NCI-H748 treated with DMSO at 0.1 percent for 48 hours (cell line): Measurements from ENCODE around the gene ZNF763.
"Not testable (repeated sequence)": the region's sequence is repeated elsewhere in the genome, so short reads cannot be mapped to it uniquely, and the experiment has no call there.

Source experiments
- DNase-seq: peaks from one replicate; lab custom pipeline; 2025; lab: John Stamatoyannopoulos, UW

Gene ZNF763

DNA sequence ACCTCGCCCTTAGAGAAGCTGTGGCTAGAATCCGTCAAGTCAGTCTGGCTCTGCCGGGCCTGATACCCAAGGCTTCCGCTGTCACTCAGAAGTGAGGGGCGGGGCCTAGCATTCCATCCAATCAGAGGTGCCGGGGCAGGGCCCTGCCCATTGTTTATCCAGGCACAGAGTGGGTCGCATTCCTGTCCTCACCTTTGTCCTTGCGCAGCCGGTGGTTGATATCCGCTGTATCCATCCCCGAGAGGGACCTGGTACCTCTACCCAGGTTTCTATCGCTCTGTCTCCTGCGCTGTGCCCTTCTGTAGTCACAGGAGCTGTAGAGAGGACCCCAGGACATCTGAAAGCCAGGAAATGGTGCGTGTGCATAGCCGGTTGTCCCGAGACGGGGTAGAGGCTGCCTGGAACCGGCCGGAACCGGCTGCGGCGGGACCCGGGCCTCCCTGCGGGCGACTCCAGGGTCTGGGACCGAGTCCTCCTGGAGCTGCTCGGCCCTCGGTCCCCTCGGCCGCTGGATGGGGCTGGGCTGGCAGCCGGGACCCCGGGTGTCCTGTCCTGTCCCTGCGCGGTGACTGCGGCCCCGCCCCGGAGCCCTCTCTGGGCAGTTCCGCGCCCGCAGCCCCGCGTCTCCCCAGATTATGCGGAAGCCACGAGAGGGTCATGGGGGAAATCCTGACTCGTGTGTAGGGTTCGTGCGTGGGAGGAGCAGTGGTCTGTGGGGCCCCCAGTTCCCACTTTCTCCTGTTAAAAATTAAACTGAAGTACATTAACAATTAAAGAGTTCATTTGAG, at the start of gene ZNF763:
TSS of gene ZNF763 (plus strand) at position 183 of the 788 bp plus-strand sequence. CDS start at position 352, 169 bp downstream.
- peak; percentile 52 for DNase-seq

- no peak for DNase-seq
Observed at GRCh38 chr19:11921852-11922495, 42.9 kb upstream of the ZNF763 start.

- peak; percentile 67 for DNase-seq
Observed at GRCh38 chr19:11924886-11925650, 39.8 kb upstream of the ZNF763 start, which contains the start of gene ZNF700. Gene ZNF700 (plus strand): TSS chr19:11925107. CDS start chr19:11925211, 104 bp downstream.

GRCh38 chr19:11925651-11926187, 39.1 kb upstream of the ZNF763 start:
- not testable (repeated sequence) for DNase-seq

GRCh38 chr19:11927227-11927626, 37.6 kb upstream of the ZNF763 start:
- DNase-seq: no peak

GRCh38 chr19:11931051-11931450, 33.8 kb upstream of the ZNF763 start:
- no peak for DNase-seq

DNA sequence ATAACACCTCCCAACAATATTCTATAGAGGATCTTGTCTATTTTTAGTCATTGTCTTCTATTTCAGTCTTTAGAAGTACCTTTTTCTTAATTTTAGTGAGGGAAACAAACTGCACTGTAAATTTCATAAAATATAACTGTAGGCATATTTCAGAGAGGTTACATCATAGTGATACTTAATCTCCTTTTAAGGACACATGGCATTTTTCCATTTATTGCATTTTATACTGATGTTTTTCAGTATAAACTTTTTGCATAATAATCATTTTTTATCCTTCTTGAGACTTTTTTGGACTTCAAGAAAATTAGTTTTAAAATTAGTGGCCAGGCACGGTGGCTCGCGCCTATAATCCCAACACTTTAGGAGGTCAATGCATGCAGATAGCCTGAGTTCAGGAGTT, 33.3 kb upstream of the ZNF763 start:
- no peak for DNase-seq

DNA sequence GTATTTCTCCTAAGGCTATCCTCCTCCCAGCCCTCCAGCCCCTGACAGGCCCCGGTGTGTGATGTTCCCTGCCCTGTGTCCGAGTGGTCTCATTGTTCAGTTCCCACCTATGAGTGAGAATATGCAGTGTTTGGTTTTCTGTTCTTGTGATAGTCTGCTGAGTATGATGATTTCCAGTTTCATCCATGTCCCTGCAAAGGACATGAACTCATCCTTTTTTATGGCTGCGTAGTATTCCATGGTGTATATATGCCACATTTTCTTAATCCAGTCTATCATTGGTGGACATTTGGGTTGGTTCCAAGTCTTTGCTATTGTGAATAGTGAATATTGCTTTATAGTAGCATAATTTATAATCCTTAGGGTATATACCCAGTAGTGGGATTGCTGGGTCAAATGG, 29.0 kb upstream of the ZNF763 start:
- DNase-seq: not testable (repeated sequence)

GRCh38 chr19:11938383-11938782, 26.5 kb upstream of the ZNF763 start:
- not testable (repeated sequence) for DNase-seq

GRCh38 chr19:11941361-11941887, 23.4 kb upstream of the ZNF763 start:
- not testable (repeated sequence) for DNase-seq

GRCh38 chr19:11942008-11942842, 22.6 kb upstream of the ZNF763 start:
- DNase-seq: no peak

DNA sequence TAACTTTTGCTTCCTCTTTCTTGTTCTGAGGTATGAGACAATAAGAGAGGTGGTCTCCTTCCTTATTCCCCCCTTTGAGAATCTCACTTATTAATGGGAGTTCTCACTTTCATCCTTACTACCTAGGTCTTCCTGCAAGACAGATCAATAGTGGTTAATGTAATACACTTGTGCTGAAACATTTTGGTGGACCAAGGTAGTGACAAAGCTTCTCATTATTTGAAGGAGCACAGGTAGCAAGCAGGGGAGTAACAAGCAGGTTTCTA, 22.1 kb upstream of the ZNF763 start:
- DNase-seq: no peak

GRCh38 chr19:11944656-11945055, 20.2 kb upstream of the ZNF763 start:
- no peak for DNase-seq

DNA sequence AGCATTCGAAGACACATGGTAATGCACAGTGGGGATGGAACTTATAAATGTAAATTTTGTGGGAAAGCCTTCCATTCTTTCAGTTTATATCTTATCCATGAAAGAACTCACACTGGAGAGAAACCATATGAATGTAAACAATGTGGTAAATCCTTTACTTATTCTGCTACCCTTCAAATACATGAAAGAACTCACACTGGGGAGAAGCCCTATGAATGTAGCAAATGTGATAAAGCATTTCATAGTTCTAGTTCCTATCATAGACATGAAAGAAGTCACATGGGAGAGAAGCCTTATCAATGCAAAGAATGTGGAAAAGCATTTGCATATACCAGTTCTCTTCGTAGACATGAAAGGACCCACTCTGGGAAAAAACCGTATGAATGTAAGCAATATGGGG, 16.2 kb upstream of the ZNF763 start:
- no peak for DNase-seq

- DNase-seq: no peak
Observed at GRCh38 chr19:11949201-11949600, 15.6 kb upstream of the ZNF763 start.

DNA sequence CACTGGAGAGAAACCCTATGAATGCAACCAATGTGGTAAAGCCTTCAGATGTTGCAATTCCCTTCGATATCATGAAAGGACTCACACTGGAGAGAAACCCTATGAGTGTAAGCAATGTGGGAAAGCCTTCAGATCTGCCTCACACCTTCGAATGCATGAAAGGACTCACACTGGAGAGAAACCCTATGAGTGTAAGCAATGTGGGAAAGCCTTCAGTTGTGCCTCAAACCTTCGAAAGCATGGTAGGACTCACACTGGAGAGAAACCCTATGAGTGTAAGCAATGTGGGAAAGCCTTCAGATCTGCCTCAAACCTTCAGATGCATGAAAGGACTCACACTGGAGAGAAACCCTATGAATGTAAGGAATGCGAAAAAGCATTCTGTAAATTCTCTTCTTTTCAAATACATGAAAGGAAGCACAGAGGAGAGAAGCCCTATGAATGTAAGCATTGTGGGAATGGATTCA, 15.2 kb upstream of the ZNF763 start:
- DNase-seq: not testable (repeated sequence)

GRCh38 chr19:11950312-11950711, 14.5 kb upstream of the ZNF763 start:
- no peak for DNase-seq

GRCh38 chr19:11963566-11964355, 1.1 kb upstream of the ZNF763 start:
- peak; percentile 28 for DNase-seq

- no peak for DNase-seq
Observed at GRCh38 chr19:11964496-11964857, 363 bp upstream of the ZNF763 start.

- no peak for DNase-seq
Observed at GRCh38 chr19:11970174-11970573, 5.3 kb downstream of the ZNF763 start.

DNA sequence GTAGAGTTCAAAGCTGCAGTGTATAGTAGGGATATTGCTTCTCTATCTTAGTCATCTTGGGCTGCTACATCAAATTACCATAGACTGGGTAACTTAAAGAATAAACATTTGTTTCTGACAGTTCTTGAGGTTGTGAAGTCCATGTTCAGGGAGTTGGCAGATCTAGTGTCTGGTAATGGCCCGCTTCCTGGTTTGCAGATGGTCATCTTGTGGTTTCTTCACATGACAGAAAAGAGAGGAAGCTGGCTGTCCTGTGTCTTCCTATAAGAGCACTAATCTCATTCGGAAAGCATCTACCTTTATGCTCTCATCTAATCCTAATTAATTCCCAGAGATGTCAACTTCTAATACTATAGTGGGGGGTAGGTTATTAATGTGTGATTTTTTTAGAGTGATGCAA, 6.2 kb downstream of the ZNF763 start:
- DNase-seq: no peak
